Fibroblast of skin of back (primary cell): Measurements from ENCODE around the gene NME3.
"Not testable (repeated sequence)": the region's sequence is repeated elsewhere in the genome, so short reads cannot be mapped to it uniquely, and the experiment has no call there.

Source experiments
- DNase-seq: peaks from one replicate; pipeline ENCODE4 v3.0.0-alpha.2; 2013

The NME3 gene

DNA sequence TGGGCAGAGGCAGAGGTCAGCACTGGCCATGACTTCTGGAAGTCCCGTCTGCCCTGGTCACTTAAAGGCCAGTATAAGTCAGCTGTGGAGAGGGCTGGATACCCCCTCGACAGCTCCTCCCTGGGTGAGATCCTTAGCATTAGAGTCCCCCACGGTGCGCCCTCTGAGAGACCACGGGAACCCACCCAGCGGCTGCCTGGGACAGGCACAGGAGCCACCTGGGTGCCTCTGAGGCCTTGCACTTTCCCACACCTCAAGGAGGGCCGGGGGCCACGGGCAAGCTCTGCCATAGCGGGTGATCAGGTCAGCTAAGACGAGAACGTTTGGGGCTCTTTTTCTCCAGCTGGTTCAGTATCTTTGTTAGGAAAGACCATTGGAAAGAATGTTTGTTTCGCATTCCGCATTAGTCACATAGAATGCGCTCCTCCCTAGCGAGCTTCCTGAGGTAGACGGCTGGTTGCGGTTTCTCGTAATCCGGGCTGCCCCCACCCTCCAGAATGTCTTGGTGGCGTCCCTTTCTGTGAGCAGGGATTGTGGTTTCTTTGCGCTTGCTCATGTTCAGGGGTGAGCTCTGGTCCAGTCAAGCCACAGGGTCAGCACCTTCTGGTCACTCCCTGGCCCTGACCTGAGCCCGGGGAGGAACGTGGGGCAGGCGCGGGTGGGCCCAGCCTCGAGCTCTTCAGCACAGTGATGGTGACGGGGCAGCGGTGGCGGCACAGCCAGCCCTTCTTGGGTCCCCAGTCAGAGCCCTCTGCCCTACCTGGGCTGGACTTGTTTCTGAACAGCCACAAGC lies 25.2 kb downstream of the NME3 start:
- DNase-seq, result peak; percentile 76

DNA sequence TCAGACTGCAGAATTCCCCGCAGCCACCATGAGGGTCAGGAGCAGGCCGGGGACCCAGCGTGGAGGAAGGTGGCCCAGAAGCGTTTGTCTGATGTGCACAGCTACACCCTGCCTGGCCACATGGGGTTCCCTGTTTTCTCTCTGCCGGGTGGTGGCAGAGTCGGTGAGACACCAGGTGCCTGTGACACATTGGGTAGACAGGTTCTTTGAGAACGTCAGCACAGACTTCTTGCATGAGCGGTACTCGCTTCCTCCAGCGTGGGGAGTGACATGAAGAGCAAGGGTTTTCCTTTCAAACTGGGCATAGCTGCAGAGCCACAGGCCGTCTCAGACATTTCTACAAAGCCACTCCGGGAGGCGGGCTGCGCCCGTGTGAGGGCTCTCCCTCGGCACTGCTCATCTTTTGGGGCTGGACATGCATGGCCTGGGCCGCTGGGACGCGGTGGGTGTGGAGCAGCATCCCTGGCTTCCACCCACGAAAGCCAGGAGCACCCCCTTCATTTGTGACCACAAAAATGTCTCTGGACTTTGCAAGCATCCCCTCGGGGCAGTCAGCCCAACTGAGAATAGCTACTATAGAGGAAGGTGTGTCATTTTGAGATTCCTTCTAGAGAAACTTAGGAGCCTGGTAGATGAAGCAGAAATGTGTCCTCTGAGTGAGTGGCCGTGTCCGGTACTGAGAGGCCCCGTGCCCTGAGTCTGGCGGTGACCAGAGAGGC lies 26.0 kb downstream of the NME3 start:
- DNase-seq, result peak; percentile 82

DNA sequence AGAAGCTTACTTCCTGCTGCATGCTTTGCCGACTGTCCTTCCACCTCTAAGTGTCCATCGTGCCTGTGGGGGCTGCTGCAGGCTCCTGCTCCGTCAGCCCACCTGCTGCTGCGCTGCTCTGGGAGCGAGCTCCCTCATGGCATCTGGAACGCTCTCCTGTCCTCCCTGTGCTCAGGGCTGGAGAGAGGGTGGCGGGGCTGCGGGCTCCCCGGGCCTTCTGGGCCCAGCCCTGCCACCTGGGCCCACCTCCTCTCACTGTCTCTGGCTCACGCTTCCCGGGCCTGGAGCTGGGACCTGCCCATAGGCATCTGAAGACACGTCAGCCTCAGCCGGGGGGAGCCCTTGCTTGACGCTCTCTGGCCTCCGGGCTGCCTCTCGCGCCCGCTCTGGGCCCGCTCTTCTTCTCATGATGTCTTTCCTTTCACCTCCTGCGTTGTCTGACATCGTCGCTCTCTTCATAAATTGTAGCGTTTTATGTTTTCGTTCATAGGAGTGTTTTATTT lies 27.0 kb downstream of the NME3 start:
- DNase-seq, result no peak

DNA sequence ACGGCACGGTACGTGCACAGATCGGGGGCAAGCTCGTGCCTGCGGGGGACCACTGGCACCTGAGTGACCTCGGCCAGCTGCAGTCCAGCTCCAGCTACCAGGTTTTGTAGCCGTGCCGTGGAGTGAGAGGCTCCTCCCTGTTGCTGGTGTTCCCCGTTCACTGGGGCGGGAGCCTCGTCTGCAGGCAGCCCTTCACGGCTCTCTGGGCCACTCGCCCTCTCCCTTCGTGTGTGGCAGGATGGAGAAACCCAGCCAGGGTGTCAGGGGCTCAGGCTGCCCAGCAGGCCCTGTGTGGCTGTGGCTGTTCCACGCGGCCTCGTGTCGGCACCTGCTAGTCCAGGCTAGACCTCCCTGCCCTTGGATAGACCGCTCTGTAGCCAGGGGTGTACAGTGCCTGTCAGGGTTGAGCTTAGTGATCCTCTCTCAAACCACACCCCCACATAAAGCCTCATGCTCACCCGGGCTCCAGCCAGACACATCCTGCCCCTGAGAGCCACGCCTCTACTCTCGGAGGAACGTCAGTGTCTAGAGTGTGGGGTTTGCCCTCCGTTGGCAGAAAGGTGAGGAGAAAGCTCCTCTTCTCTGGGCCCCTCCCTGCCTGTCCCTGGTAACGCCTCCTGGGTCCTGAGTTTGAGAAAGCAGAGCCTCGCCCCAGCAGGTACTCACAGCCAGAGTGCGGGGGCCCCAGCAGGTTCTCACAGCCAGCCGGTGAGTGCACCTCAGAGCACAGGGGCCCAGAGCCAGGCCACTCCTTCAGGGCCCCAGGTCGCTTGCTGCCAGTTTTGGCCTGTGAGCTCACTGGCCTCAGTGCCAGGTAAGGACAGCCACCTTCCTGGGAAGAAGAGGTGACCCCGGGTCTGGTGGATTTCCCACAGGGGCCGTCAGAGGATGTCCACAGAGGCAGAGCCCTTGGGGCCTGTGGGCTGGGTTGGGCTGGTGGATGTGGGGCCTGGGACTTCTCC lies 27.7 kb downstream of the NME3 start:
- no peak for DNase-seq

DNA sequence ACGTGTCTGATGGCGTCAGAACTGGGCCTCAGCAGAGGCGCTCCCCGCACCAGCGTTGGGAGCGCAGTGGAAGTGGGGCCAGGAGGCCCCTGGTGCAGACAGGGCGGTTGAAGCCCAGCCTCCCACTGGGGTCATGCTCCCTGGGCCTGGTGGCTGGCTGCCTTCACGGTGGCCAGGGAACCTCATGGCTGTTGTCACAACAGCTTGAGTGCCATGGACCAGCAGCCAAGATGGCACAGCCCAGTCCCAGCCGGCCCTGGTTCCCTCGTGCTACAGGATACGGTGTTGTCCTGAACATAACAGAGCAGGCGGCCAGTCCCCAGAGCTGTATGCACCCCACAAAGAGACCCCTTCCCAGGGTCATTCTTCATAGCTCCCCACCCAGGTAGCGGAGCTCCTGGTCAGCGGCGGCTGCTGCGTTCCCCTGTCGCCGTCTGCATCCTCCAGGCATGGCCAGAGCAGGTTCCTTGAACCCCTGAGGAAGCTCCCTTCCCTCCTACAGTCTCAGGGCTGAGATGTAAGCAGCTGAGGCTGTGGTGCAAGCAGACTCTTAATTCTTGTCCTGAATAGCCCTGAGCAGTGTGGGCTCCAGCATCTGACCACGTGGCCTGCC lies 29.7 kb downstream of the NME3 start:
- DNase-seq, result no peak

DNA sequence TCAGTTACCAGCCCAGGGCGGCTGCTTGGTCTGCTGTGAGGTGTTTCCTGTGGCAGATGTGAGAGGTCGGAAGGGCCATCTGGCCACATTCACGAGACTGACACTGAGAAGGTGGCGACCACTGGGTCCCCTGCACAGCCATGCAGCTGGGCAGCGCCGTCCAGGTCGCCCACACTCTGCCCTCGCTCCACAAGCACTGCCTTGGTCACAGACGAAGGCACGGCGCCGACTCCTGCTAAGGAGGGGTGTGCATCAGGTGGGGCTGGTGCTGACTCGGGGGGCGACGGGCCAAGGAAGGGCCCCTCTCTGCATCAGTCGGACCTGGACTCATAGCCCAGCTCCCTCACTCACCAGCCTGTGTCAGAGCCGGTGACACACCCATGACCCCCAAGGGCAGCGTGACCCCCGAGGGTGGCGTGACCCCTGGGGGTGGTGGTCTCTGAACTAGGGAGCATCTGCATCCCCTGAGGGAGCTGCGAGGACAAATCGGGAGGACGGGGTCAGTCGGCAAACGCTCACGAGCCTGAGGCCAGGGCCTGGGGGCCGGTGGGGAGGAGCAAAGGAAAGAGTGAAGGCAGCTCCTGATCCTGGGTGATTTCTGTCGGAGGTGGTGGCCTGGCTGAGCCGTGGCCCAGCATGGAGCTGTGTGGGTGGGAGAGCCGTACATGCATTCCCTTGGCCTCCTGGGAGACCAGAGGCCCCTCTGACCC lies 30.4 kb downstream of the NME3 start:
- DNase-seq, result no peak

DNA sequence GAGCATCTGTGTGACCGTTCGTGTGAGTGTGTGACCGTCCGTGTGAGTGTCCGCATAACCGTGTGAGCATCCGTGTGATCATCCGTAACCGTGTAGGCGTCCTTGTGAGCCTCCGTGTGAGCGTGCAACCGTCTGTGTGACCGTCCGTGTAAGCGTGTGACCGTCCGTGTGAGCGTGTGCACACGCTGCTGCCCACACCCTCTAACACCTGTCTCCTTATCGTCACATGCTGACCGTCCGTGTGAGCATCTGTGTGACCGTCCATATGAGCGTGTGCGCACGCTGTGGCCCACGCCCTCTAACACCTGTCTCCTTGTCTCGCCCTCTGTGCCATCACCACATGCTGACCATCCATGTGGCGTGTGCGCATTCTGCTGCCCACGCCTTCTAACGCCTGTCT lies 31.1 kb downstream of the NME3 start:
- DNase-seq, result no peak

DNA sequence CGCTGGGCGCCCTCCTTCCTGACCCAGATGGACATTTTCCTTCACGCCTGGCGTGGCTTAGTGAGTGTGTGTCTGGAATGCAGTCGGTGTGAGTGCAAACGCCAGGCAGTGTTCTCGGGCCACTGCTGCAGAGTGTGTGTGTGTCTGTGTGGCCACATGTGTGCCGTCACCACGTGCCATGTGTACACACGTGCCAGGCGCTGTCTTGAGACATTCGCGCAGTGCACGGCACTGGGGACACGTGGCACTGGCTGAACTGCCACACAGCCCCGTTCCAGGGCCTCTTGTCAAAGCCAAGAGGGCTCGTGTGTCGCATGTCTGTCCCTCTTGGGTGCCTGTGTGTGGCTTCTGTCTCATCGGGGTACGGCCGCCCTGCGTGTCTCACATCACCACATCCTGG lies 36.5 kb downstream of the NME3 start:
- no peak for DNase-seq

DNA sequence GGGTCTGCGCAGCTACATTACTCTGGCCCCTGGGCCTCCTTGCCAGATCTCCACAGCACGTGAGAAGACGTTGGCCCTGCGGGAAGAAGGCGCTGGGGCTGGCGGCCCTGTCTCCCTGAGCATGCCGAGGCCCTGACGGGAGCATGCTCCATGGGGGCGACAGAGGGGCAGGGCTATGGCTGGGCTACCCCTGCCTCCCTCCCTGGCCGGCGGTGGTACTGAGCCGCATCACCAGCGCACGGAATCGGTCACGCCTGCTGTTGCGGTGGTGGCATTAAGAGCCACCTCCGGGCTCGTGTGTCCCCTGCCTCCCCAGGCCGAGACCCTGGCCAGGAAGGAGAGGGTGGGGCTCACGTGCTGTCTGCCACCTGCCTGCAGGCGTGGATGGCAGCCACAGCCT lies 37.2 kb downstream of the NME3 start:
- no peak for DNase-seq

DNA sequence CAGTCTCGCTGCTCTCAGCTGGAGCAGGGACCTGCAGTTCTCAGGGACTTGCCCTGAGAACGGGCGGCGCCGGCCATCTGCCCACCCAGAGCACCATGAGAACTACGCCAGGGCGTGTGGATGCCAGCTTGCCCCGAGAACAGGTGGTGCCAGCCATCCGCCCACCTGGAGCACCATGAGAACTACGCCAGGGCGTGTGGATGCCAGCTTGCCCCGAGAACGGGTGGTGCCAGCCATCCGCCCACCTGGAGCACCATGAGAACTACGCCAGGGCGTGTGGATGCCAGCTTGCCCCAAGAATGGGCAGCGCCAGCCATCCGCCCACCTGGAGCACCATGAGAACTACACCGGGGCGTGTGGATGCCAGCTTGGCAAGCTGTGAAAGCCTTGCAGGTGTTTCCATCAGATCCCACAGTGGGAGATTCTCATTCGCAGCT lies 38.8 kb downstream of the NME3 start:
- not testable (repeated sequence) for DNase-seq

DNA sequence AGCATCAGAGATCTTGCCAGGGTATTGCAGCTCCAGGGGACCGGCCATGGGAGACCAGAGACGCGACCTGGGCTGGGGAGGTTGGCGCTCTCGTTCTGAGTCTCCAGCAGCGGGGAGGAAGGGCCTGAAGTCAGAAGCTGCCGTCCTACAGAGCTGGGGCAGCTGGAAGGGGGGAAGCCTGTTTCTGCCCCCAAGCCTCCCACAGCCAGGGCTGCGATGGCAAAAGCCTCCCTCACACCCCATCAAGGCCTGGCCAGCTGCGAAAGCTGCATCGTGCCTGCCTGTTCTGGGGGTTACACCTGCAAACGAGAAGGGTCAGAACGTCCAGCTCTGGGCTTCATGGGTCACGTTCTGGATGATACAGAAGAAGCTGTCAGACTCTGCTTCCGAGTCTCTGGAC lies 39.3 kb downstream of the NME3 start:
- no peak for DNase-seq

DNA sequence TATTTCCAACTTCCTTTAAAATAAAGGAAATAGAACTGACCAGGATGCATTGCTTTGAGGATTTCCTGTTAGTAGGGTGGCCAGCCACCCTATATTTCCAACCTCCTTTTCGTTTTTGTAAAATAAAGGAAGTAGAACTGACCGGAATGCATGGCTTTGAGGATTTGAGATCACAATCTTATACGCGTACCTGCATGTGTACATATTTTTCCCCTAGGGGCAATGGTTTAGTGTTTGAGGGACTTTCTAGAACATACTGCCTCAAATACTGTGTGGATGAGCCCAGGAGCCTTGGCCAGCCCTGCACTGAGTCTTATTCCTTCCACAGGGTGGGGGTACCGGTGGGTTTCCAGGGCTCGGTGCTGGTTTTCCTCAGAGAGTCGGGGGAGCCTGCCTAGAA lies 39.7 kb downstream of the NME3 start:
- no peak for DNase-seq

DNA sequence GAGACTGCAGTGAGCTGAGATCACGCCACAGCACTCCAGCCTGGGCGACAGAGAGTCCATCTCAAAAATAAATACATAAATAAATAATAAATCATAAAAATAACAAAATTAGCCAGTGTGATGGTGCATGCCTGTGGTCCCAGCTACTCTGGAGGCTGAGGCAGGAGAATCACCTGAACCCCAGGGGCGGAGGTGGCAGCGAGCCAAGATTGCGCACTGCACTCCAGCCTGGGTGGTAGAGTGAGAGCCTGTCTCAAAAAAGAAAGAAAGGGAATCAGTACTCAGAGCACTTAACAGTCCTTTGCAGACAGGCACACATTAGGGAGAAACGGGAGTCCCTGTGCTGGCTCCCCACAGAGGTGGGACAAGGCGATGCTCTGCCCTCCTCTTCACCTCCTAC lies 40.3 kb downstream of the NME3 start:
- no peak for DNase-seq

DNA sequence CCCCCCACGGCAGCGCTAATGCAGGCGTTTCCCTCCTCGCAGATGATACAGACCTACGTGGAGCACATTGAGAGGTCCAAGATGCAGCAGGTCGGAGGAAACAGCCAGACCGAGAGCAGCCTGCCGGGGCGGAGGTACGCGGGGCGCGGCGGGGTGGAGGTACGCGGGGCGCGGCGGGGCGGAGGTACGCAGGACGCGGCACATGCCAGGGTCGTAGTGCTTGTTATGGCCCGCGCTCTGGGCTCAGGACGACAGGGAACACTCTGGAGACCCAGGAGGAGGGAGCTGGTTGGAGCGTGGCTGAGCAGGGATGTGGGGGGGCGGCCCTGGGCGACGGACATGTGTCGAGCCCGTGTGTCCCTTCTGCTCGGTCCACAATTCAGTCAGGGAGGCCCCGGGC lies 41.9 kb downstream of the NME3 start:
- no peak for DNase-seq

DNA sequence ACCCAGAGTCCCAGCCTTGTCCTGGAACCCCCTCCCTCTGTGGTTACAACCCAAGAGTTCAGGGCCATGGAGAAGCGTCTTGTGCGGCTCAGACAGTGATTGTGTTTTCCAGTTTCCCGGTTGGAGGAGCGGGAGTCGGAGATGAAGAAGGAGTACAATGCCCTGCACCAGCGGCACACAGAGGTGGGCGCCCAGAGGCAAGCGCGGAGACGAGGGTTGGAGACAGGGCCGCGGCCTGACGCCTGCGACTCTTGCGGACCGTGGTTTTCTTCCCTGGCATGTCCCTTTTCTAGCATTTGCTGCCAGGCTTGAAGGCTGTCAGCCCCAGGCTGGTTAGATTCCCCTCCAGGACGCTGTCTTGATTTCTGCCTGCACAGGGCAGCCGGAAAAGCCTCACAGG lies 42.3 kb downstream of the NME3 start:
- DNase-seq, result no peak

DNA sequence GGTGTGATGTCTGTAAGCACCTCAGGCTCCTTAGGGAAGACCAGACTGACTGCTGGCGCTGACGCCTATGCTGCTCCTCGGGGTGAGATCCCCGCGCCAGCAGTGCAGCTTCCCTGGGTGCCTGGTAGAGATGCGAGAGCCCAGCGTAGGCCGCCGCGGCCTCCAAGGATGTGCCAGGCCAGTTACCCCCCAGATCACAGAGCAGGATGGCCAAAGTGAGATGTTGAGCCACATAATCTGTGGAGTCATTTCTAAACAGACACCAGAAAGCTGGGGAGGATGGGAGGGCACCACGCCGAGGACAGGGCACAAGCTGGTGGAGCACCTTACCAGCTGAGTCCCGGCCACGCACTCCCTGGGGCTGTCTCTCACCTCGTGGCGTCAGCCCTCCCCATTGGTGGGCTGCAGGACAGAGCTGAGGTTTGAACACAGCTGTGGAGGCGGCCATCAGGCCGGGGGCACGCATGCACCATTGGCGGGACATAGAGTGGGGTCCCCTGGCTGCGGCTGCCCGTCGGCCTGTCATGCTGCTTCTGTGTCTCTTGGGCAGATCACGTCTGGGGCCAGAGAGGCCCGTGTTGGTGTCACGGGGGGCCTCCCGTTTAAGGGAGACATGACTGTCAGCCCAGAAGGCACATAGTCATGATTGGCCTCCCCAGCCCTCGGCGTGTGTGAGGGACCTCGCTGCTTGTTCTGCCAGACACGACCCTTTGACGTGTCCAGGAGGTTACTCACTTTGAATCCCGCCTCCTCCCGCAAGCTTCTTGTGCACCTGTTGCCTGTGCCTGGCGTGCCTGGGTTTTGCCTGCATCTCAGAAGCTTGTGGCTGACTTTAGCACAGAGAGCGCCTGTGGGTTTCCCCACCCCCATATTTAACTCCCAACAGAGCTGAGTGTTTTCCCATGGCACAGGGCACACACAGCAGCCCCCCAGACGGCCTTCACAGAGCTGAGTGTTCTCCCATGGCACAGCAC lies 43.4 kb downstream of the NME3 start:
- DNase-seq, result no peak

DNA sequence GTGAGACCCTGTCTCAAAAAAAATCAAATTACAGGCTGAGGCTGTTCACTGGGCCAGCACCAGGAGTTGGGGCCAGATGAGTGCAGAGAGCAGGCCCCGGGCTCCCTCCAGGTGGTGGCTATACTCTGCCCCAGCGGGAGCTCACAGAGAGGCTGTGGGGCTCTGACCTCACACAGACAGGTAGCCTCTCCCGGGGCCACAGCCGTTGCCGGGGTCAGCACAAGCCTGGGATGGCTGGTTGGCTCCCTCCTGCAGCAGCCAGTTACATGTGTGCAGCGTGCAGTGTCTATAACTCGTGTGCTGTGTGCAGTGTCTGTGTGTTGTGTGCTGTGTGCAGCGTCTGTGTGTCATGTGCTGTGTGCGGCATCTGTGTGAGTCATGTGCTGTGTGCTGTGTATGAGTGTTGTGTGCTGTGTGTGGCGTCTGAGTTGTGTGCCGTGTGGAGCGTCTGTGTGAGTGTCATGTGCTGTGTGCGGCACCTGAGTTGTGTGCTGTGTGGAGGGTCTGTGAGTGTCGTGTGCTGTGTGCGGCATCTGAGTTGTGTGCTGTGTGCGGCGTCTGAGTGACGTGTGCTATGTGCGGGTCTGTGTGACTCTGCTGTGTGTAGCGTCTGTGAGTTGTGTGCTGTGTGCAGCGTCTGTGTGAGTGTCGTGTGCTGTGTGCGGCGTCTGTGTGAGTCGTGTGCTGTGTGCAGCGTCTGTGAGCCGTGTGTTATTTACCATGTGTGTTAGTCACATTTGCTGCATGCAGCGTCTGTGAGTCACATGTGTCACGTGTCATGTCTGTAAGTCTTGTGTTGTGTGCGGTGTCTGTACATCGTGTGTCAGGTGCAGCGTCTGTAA lies 44.5 kb downstream of the NME3 start:
- DNase-seq, result no peak

DNA sequence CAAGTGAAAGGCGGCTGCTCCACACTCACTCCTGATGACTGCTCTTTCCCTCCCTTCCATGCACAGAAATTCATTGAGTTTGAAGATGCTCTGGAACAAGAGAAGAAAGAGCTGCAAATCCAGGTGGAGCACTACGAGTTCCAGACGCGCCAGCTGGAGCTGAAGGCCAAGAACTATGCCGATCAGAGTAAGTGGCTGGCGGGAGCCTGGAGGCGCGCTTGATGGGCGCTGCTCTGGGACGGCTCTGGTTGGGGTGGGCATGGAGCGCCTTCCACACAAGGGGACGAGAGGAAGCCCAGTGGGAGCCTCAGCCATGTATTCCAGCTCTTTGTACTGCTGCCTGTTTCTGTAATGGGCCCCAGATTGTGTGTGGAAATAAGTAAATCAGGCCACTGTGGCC lies 46.9 kb downstream of the NME3 start:
- no peak for DNase-seq

DNA sequence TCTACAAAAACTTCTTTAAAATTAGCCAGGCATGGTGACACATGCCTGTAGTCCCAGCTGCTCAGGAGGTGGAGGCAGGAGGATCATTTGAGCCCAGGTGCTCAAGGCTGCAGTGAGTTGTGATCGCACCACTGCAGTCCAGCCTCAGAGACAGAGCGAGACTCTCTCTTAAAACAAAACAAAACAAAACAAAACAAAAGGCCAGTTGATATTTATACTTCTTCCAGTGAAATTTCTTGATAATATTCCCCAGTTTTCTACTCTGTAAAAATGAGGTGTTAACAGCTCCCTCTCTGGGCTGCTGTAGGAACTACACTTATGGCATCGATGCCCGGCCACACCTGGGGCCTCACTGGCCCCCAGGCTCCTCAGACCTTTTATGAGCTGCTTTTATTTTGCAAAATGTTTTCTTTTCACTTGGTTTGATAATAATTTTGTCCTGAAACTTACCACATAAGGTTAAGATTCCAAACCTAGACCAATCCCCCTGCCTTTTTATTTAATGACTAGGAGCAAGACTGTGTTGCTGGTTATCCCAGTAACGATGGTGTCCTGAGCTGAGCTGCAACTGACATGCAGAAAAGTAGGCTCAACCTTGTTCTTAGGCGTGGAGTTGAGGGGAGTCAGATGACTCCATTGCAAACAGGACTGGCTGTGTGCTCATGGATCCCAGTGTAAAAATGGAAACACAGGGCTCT lies 47.7 kb downstream of the NME3 start:
- DNase-seq, result peak; percentile 45
